ENCODE measurements around the gene TWF2. TPM values are rescaled to one million over a fixed set of nuclear protein-coding genes. Genes with fewer than 3 reads are reported as not detected.

TWF2 gene
- total RNA-seq, 1 experiment from 2014 or later, result 61.1 TPM

GRCh38 chr3:52191663-52192062 is 47.3 kb downstream of the TWF2 start:
- no peaks in the 10 kb centered on the region for H3K9me3 ChIP-seq (replicated peaks)
- peaks cover 44% of the 10 kb centered on the region for H3K4me1 ChIP-seq (replicated peaks)
- DNase-seq (ENCODE audit: low read depth in 1 of 2, low spot score in 2 of 2), result no peak
- H3K36me3 ChIP-seq, result no peaks in the 10 kb centered on the region
- H3K27ac ChIP-seq, result peak overlapping the region; percentile 36; the same call in 1 of the 2 replicates
- no peaks in the 10 kb centered on the region for H3K27me3 ChIP-seq (replicated peaks)
- no peak overlapping the region for H3K4me3 ChIP-seq

GRCh38 chr3:52190294-52191074 is 48.5 kb downstream of the TWF2 start:
- DNase-seq (ENCODE audit: low read depth in 1 of 2, low spot score in 2 of 2), result peak; percentile 85 to 88
- peaks cover 40% of the 10 kb centered on the region for H3K4me1 ChIP-seq (replicated peaks)
- H3K36me3 ChIP-seq, result no peaks in the 10 kb centered on the region
- no peak overlapping the region for H3K4me3 ChIP-seq
- H3K9me3 ChIP-seq (replicated peaks), result no peaks in the 10 kb centered on the region
- peak overlapping the region; percentile 36 for H3K27ac ChIP-seq
- no peaks in the 10 kb centered on the region for H3K27me3 ChIP-seq (replicated peaks)

GRCh38 chr3:52188556-52188955 is 50.4 kb downstream of the TWF2 start:
- Histone ChIP-seq H3K27me3 (replicated peaks) (no peaks in the 10 kb centered on the region), H3K27ac (no peak overlapping the region), H3K4me3 (no peak overlapping the region), H3K4me1 (replicated peaks) (peaks cover 40% of the 10 kb centered on the region), H3K9me3 (replicated peaks) (no peaks in the 10 kb centered on the region), H3K36me3 (no peaks in the 10 kb centered on the region)
- no peak for DNase-seq (ENCODE audit: low read depth in 1 of 2, low spot score in 2 of 2)

GRCh38 chr3:52186729-52187128 is 52.2 kb downstream of the TWF2 start:
- Histone ChIP-seq H3K27ac (no peak overlapping the region), H3K36me3 (no peaks in the 10 kb centered on the region), H3K4me1 (replicated peaks) (peaks cover 30% of the 10 kb centered on the region), H3K4me3 (no peak overlapping the region), H3K9me3 (replicated peaks) (no peaks in the 10 kb centered on the region), H3K27me3 (replicated peaks) (no peaks in the 10 kb centered on the region)
- no peak for DNase-seq (ENCODE audit: low read depth in 1 of 2, low spot score in 2 of 2)

GRCh38 chr3:52185837-52186236 is 53.1 kb downstream of the TWF2 start:
- H3K9me3 ChIP-seq (replicated peaks), result no peaks in the 10 kb centered on the region
- H3K4me1 ChIP-seq (replicated peaks), result peaks cover 28% of the 10 kb centered on the region
- H3K27ac ChIP-seq, result no peak overlapping the region
- no peaks in the 10 kb centered on the region for H3K27me3 ChIP-seq (replicated peaks)
- no peak overlapping the region for H3K4me3 ChIP-seq
- no peak for DNase-seq (ENCODE audit: low read depth in 1 of 2, low spot score in 2 of 2)
- no peaks in the 10 kb centered on the region for H3K36me3 ChIP-seq

GRCh38 chr3:52185311-52185710 is 53.6 kb downstream of the TWF2 start:
- no peaks in the 10 kb centered on the region for H3K27me3 ChIP-seq (replicated peaks)
- H3K27ac ChIP-seq, result no peak overlapping the region
- no peak overlapping the region for H3K4me3 ChIP-seq
- DNase-seq (ENCODE audit: low read depth in 1 of 2, low spot score in 2 of 2), result no peak
- no peaks in the 10 kb centered on the region for H3K9me3 ChIP-seq (replicated peaks)
- peaks cover 23% of the 10 kb centered on the region for H3K4me1 ChIP-seq (replicated peaks)
- H3K36me3 ChIP-seq, result no peaks in the 10 kb centered on the region

- Histone ChIP-seq H3K9me3 (replicated peaks) (no peaks in the 10 kb centered on the region), H3K27me3 (replicated peaks) (no peaks in the 10 kb centered on the region), H3K4me1 (replicated peaks) (peaks cover 17% of the 10 kb centered on the region), H3K27ac (no peak overlapping the region), H3K36me3 (no peaks in the 10 kb centered on the region), H3K4me3 (no peak overlapping the region)
- no peak for DNase-seq (ENCODE audit: low read depth in 1 of 2, low spot score in 2 of 2)
These were observed 54.3 kb downstream of the TWF2 start for GRCh38 chr3:52184690-52185089.

GRCh38 chr3:52183786-52184445 is 55.0 kb downstream of the TWF2 start:
- Histone ChIP-seq H3K27ac (no peak overlapping the region), H3K27me3 (replicated peaks) (no peaks in the 10 kb centered on the region), H3K4me3 (no peak overlapping the region), H3K9me3 (replicated peaks) (no peaks in the 10 kb centered on the region), H3K4me1 (replicated peaks) (peaks cover 12% of the 10 kb centered on the region), H3K36me3 (no peaks in the 10 kb centered on the region)
- no peak for DNase-seq (ENCODE audit: low read depth in 1 of 2, low spot score in 2 of 2)

GRCh38 chr3:52182691-52183090 is 56.3 kb downstream of the TWF2 start:
- Histone ChIP-seq H3K27ac (no peak overlapping the region), H3K4me1 (replicated peaks) (peaks cover 12% of the 10 kb centered on the region), H3K9me3 (replicated peaks) (no peaks in the 10 kb centered on the region), H3K36me3 (no peaks in the 10 kb centered on the region), H3K4me3 (no peak overlapping the region), H3K27me3 (replicated peaks) (no peaks in the 10 kb centered on the region)
- no peak for DNase-seq (ENCODE audit: low read depth in 1 of 2, low spot score in 2 of 2)

GRCh38 chr3:52182196-52182595 is 56.8 kb downstream of the TWF2 start:
- no peaks in the 10 kb centered on the region for H3K9me3 ChIP-seq (replicated peaks)

GRCh38 chr3:52181543-52181942 is 57.4 kb downstream of the TWF2 start:
- no peaks in the 10 kb centered on the region for H3K36me3 ChIP-seq
- H3K4me1 ChIP-seq (replicated peaks), result peaks cover 20% of the 10 kb centered on the region
- H3K9me3 ChIP-seq (replicated peaks), result no peaks in the 10 kb centered on the region
- no peak overlapping the region for H3K4me3 ChIP-seq
- no peak for DNase-seq (ENCODE audit: low read depth in 1 of 2, low spot score in 2 of 2)
- H3K27me3 ChIP-seq (replicated peaks), result no peaks in the 10 kb centered on the region
- H3K27ac ChIP-seq, result no peak overlapping the region

More at GRCh38 chr3:52182196-52182595, 56.8 kb downstream of the TWF2 start:
- no peak overlapping the region for H3K27ac ChIP-seq
- no peaks in the 10 kb centered on the region for H3K27me3 ChIP-seq (replicated peaks)
- H3K36me3 ChIP-seq, result no peaks in the 10 kb centered on the region
- no peak overlapping the region for H3K4me3 ChIP-seq
- DNase-seq (ENCODE audit: low read depth in 1 of 2, low spot score in 2 of 2), result no peak
- peaks cover 13% of the 10 kb centered on the region for H3K4me1 ChIP-seq (replicated peaks)

Other genes with a start within 250 kb of the TWF2 start
- gene RPL29, start 243.3 kb downstream of the TWF2 start, total RNA-seq (2014; rRNA removed; shearing (Covaris generic)), result 462 and 868 TPM in 2 replicates
- gene DUSP7, start 182.6 kb downstream of the TWF2 start, total RNA-seq (2014; rRNA removed; shearing (Covaris generic)), result 7.9 and 13.3 TPM in 2 replicates
- 12.8 and 14.2 TPM in 2 replicates for gene POC1A, start 84.7 kb downstream of the TWF2 start, total RNA-seq (2014; rRNA removed; shearing (Covaris generic))
- 26.6 and 44.8 TPM in 2 replicates for gene ALAS1, start 41.0 kb downstream of the TWF2 start, total RNA-seq (2014; rRNA removed; shearing (Covaris generic))
- not detected in 2 replicates for gene TLR9, start 13.5 kb downstream of the TWF2 start, total RNA-seq (2014; rRNA removed; shearing (Covaris generic))
- gene PPM1M, start 6.6 kb upstream of the TWF2 start, total RNA-seq (2014; rRNA removed; shearing (Covaris generic)), result 5.5 and 7.7 TPM in 2 replicates
- 24.1 and 37.0 TPM in 2 replicates for gene WDR82, start 39.5 kb upstream of the TWF2 start, total RNA-seq (2014; rRNA removed; shearing (Covaris generic))
- 3.7 and 6.1 TPM in 2 replicates for gene GLYCTK, start 48.7 kb upstream of the TWF2 start, total RNA-seq (2014; rRNA removed; shearing (Covaris generic))
- 0.47 and 1.1 TPM in 2 replicates for gene DNAH1, start 77.2 kb upstream of the TWF2 start, total RNA-seq (2014; rRNA removed; shearing (Covaris generic))
- gene BAP1, start 170.8 kb upstream of the TWF2 start, total RNA-seq (2014; rRNA removed; shearing (Covaris generic)), result 50.2 and 60.1 TPM in 2 replicates
- 7.6 and 9.5 TPM in 2 replicates for gene PHF7, start 171.5 kb upstream of the TWF2 start, total RNA-seq (2014; rRNA removed; shearing (Covaris generic))
- gene SEMA3G, start 205.9 kb upstream of the TWF2 start, total RNA-seq (2014; rRNA removed; shearing (Covaris generic)), result 0.13 TPM in 1 of 2 replicates, not detected in the other
- 18.2 and 32.1 TPM in 2 replicates for gene TNNC1, start 214.9 kb upstream of the TWF2 start, total RNA-seq (2014; rRNA removed; shearing (Covaris generic))
- 22.4 and 24.8 TPM in 2 replicates for gene NISCH, start 216.4 kb upstream of the TWF2 start, total RNA-seq (2014; rRNA removed; shearing (Covaris generic))